ENCODE results near the gene SZT2.
"Not testable (repeated sequence)": the region's sequence is repeated elsewhere in the genome, so short reads cannot be mapped to it uniquely, and the experiment has no call there.

The SZT2 gene

DNA sequence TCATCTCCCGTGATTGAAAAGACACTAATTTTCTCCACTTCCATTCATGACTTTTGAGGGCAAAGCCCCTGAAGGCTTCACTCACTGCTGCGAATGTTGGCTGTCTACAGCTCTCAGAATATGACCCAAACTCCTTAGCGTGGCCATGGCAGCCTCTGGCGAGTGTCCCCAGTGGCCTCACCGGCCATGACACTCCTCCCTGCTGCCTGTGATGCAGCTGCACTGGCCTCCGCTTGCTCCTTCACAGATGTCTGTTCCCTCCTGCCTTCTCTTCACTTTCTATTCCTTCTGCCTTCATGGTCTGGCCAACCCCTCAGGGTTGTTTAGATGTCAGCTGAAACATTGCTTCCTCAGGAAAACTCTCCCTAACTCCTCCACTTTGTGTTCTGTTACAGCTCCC, 110.2 kb downstream of the SZT2 start (continued):
- TF ChIP-seq, protein P1, sequence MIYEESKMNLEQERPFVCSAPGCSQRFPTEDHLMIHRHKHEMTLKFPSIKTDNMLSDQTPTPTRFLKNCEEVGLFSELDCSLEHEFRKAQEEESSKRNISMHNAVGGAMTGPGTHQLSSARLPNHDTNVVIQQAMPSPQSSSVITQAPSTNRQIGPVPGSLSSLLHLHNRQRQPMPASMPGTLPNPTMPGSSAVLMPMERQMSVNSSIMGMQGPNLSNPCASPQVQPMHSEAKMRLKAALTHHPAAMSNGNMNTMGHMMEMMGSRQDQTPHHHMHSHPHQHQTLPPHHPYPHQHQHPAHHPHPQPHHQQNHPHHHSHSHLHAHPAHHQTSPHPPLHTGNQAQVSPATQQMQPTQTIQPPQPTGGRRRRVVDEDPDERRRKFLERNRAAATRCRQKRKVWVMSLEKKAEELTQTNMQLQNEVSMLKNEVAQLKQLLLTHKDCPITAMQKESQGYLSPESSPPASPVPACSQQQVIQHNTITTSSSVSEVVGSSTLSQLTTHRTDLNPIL (CRISPR knock-in tag; IDR thresholded peaks at IDR 0.05; ENCODE audit: low read depth) = no peak
- no peak for TF ChIP-seq CSDC2 (CRISPR knock-in tag; IDR thresholded peaks at IDR 0.05)
- TF ChIP-seq TOX (CRISPR knock-in tag; IDR thresholded peaks at IDR 0.05; ENCODE audit: borderline replicate concordance) = no peak
- TF ChIP-seq, protein P2, sequence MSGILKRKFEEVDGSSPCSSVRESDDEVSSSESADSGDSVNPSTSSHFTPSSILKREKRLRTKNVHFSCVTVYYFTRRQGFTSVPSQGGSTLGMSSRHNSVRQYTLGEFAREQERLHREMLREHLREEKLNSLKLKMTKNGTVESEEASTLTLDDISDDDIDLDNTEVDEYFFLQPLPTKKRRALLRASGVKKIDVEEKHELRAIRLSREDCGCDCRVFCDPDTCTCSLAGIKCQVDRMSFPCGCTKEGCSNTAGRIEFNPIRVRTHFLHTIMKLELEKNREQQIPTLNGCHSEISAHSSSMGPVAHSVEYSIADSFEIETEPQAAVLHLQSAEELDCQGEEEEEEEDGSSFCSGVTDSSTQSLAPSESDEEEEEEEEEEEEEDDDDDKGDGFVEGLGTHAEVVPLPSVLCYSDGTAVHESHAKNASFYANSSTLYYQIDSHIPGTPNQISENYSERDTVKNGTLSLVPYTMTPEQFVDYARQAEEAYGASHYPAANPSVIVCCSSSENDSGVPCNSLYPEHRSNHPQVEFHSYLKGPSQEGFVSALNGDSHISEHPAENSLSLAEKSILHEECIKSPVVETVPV (CRISPR knock-in tag; IDR thresholded peaks at IDR 0.05) = no peak
- TF ChIP-seq, protein P3, sequence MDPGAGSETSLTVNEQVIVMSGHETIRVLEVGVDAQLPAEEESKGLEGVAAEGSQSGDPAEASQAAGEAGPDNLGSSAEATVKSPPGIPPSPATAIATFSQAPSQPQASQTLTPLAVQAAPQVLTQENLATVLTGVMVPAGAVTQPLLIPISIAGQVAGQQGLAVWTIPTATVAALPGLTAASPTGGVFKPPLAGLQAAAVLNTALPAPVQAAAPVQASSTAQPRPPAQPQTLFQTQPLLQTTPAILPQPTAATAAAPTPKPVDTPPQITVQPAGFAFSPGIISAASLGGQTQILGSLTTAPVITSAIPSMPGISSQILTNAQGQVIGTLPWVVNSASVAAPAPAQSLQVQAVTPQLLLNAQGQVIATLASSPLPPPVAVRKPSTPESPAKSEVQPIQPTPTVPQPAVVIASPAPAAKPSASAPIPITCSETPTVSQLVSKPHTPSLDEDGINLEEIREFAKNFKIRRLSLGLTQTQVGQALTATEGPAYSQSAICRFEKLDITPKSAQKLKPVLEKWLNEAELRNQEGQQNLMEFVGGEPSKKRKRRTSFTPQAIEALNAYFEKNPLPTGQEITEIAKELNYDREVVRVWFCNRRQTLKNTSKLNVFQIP (CRISPR knock-in tag; IDR thresholded peaks at IDR 0.05; ENCODE audit: borderline replicate concordance, low read depth) = no peak
- no peak for TF ChIP-seq ZFP30 (CRISPR knock-in tag; IDR thresholded peaks at IDR 0.05)

DNA sequence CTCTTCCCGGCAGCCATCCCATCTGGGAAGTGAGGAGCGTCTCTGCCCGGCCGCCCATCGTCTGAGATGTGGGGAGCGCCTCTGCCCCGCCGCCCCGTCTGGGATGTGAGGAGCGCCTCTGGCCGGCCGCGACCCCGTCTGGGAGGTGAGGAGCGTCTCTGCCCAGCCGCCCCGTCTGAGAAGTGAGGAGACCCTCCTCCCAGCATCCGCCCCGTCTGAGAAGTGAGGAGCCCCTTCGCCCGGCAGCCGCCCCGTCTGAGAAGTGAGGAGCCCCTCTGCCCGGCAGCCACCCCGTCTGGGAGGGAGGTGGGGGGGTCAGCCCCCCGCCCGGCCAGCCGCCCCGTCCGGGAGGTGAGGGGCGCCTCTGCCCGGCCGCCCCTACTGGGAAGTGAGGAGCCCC, 112.1 kb downstream of the SZT2 start:
- ATAC-seq = not testable (repeated sequence)

DNA sequence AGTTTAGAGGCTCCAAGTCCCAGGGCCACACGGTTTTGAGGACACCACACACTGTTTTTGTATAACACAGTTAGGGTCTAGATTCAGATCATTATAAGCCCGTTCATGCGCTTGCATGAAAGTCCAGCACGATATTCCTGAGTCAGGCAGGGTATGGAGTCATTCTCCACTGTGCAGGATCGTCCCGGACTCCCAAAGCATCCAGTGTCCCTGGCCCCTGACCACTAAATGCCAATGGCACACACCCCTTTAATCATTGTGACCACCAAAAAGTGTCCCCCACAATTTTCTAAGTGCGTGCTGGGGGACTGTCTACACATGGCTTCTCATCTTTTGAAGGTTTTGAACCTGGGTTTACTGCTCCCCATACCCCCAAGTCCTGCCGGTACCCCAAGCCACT, 113.8 kb downstream of the SZT2 start:
- no peak for ATAC-seq

More for the DNA sequence above, 113.8 kb downstream of the SZT2 start:
- no peak for TF ChIP-seq ZNF70 (CRISPR knock-in tag; IDR thresholded peaks at IDR 0.05)
- TF ChIP-seq ARNTL (CRISPR knock-in tag; IDR thresholded peaks at IDR 0.05; ENCODE audit: borderline replicate concordance, low read depth) = no peak
- no peak for TF ChIP-seq ZNF8 (CRISPR knock-in tag; IDR thresholded peaks at IDR 0.05)
